ENCODE data around the gene CYP26B1.
A peak's percentile ranks its signal among the peaks of the same experiment; 100 is the strongest.

CYP26B1 gene

DNA sequence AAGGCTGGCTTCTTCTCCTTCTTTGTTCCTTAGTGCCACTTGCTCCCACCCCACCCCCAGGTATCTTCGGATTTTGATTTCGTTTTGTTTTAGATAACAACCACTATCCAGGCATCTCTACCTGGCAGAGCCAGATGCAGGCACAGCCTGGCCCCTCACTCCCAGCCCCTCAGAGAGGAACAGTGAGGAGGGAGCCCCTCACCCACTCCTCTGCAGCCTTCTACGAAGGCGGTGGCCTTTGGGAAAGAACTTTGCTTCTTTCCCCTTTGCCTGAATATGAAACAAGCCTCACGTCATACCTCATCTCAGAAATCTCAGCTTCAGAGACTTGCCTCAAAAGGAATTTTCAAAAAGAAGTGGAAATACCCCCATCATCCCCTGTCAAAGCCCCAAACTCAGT, 6.3 kb upstream of the CYP26B1 start:
- no peak for DNase-seq

DNA sequence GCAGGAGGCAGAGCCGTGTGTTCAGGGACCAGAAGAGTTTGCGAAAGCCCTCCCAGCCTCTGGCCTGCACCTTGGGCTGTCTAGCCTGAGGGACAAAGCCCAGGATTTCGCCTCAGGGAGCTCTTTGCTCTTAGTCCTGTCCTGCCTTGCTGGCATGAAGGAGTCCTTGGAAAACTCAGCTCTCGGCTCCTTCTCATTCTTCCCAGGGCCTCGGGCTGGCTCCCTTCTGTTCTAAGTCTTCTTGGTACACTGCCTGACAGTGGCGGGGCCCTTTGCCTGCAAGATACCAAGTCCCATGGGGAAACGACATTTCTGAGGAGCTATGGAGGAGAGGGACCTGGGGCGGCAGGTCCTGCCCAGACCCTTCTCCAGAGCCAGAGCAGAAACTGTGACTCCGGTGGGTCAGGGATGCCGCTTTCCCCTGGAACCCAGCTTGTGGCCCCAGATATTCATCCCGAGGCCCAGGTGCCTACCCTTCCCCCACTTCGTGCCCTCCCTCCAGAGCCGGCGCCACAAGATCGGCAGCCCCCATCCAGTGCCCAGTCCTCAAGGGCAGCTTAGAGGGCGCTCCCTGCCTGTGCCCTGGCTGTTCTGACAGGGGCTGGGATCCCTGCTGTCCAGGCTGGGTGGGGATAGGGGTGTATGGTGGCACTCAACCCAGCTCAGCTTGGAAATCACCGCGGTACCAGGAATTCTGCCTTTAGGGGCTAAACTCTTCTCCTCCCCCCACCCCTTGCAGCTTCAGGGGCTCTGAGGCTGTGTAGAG, 5.5 kb upstream of the CYP26B1 start:
- DNase-seq: no peak

DNA sequence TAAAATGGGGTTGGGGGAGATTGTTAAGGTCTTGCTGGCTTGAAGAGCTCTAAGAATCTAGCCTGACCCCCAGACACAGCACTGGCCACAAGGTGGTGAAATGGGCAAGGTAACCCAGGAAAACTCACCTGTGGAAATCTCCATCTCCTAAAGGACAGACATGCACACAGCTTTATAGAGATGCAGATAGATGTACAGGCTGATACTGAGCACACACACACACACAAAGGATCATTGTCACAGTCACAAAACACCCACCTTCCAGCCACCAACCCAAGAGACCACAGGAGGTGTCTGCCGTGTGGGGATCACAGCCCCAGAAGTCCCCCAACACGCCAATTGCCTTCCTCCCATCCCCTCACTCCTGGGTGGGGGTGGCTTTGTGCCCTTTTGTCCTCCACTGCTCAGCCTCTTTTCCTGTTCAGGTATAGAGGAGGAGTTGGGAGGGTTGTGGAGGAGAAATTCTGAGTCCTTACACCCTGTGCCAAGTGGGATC, 3.2 kb upstream of the CYP26B1 start:
- DNase-seq: no peak

DNA sequence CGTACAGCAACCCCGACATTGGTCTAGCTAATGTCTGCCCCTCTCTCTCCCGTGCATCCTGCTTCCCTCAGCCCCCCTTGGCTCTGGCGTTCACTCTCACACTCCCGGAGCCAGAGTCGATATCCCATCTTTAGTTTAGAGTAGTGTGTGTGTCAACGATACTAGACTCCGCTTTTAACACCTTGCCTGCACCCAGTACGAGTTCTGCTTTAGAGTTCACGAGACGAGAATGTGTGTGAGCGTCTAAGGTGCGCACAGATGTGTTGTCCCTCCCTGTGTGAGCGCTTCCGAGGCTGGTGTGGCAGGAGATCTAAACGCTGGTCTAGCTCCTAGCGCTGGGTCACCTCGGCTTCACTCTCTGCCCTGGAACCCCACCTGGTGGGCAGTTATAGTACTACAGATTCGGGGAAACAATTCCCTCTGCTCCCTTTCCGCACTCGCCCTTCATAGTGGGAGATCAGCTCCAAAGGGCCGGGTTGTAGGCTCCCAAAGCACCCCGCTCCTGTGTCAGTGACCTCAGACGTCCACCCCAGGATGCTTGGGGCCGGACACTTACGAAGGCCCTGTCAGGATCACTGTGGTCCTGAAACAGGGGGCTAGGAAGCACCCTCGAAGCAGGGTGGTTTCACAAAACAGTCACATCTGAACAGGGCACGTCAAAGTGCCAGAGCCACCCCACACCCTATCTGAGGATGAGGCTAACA, 2.6 kb upstream of the CYP26B1 start:
- DNase-seq: peak; percentile 87

DNA sequence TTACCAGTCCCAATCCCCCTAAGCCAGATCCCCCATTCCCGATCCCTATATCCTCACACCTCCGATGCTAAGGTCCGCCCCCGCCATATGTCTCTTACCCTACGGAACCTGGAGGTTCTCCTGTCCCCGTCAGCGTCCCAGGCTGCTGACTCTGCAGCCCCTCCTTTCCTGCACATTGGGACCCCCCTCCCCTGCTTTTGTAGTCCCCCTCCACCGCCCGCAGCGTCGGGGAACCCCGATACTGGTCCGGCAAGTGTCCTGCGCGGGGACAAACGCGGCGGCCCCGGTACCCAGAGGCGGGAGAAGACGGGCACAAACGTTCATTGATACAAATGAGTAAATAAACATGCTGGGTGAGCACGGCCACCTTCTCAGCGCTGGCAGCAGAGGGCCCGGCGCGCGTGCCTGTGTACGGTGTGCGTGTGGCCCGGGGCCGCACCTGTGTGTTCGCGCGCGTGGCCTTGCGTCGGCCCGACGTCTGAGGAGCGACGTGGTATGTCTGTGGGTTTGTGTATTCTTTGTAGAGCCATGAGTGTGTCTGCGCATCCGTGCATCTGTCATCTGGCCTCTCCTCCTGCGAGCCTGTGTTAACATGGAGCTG, 2.0 kb upstream of the CYP26B1 start:
- peak; percentile 80 for DNase-seq

DNA sequence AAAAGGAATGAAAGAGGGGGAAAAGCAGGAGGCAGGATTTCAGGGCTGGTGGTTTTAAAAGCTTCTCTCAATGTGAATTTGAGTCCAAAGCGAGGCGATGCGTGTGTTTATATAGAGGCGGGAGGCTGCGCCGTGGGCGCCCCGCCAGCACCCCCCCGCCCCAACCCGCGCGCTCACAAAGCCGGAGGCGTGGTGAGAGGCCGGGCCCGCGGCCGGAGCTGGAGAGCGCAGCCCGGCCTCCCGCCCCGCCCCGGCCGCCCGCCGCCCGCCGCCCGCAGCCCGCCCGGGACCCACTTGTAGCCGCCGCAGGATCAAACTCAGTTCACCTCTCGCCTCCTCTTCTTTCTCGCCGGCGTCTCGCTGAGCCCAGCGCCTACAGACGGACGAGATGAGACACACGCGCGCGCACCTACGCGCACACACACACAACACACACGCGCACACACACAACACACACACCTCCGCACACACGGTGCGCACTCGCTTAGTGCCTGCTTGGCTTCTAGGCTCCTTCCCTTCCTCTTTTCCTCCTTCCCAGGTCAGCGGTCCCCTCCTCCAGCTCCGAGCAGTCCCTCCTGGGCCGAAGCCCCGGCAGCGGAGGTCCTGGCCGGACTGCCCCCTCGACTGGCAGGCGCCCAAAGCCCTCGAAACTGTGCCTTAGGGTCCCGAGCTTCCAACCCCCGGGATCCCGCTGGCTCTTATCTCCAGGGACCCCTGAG, 1.3 kb upstream of the CYP26B1 start:
- peak; percentile 48 for DNase-seq

DNA sequence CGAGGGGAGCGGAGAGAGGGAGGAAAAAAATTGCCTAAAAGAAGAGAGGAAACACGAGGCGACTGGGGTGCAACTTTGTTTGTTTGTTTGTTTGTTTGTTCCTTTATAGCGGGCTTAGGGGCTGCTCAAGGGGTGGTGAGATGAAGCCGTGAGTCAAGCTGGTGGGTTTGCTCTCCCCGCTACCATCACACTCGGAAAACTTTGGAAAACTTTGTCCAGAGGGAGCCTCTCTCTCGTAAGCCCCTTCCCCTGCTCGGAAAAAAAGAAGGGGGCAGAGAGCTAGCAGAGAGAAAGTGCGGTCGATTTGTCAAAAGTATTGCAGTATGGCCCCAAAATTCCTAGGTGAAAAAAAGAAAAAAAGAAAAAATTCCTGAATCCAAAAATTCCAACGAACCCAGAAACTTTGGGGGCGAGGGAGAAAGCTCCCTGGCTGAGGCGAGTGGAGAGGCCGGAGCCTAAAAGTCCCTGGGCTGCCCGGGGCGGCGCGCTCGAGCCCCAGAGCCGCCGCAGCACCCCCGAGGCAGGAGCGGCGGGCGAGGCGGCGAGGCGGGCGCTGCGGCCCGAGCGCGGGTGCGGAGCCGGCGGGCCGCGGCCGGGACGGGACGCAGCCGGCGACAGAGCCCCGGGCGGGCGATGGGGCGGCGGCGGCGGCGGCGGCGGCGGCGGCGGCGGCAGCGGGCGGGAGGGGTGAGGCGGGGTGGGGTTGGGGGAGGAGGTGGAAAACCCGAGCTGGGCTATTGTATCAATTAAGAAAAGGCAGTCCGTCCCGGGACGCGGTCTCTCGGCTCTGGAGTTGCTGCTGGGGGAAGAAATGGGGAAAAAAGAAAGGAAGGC, 558 bp upstream of the CYP26B1 start:
- DNase-seq: no peak

DNA sequence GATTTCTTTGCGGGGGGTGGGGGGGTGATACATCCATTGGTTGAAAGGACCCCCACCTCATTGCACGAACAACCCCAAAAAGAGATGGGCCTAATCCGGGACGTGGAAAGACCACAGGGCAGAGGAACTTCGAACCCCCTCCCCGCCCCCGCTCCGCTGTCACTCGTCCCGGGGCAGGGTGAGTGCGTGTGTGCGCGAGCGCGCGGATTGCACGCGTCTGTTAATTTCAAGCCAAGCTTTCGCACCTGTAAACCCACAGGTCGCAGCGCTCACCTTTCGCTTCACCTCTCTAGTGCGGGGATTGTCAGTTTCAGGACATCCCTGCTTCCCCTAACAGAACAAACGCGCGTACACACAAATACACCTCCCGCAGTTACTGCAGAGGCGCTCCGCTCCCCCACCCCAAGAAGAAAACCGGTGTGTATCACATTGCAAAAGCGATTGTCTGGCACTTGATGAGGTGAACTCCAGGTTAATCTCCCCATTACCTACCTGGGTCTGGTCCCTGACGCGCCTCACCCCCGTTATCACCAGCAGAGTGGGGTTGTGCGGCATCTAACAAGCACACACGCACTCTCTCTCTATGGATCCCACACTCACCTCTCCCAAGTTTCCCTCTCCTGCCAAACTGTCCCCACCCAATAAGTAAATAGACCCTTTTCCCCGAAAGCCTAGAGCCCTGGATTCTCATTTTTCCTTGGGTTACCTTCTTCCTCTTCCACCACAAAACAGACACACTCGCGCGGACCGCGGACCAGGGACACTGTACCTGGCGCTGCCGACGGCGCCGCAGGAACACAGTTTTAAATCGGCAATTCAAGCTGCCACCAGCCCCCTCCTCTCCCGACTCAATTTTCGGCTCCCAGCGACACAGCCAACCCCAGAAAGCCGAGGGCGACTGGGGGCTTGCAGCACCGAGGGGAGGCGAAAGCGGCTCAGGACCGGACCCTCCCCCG, 1.0 kb downstream of the CYP26B1 start:
- peak; percentile 23 for DNase-seq

DNA sequence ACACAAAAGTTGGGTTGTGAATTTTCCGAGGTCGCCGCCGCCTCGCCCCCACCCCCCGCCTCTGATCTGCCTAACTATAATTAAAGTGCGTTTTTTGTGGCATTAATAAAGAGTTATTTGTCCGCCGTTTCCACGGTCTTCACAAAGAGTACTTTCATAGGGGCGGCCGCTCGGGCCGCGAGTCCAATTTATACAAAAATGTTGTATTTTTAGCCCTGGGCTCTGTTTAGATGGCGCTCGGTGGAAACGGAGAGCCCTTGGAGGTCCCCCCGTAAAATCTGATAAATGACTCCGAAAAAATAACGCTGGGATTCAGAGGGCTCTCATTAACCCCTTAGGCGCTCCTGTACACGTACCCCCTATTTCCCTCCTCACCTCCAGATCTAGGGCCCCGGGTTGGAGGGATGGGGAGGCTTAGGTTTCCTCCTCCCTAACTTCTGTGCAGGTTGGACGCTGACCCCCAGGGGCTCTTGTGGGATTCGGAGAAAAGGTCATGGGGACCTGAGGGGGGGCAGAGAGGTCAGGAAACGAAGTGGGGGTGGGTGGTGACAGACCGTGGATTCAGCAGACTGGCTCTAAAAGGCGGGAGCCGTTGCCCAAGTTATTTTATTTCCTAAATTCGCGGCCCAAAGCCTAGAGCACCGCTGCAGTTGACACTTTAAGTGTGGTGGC, 1.9 kb downstream of the CYP26B1 start:
- DNase-seq: peak; percentile 32

DNA sequence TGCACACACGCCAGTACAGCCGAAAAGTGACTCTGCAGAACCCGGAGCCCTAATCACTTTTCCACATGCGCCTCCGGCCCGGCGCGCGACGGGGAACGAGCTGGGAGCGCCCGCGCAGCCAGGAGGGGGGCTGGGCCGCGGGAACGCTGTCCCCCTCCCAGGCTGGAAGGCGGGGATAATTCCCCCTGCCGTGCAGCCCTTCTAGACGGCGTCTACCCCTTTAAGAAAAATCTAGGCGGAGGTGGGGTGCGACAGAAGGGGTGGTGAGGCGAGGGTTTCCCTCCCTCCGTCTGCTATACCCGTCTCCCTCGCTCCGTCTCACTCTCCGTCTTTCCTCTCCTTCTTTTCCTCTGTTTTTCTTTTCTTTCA, 2.4 kb downstream of the CYP26B1 start:
- DNase-seq: peak; percentile 84

DNA sequence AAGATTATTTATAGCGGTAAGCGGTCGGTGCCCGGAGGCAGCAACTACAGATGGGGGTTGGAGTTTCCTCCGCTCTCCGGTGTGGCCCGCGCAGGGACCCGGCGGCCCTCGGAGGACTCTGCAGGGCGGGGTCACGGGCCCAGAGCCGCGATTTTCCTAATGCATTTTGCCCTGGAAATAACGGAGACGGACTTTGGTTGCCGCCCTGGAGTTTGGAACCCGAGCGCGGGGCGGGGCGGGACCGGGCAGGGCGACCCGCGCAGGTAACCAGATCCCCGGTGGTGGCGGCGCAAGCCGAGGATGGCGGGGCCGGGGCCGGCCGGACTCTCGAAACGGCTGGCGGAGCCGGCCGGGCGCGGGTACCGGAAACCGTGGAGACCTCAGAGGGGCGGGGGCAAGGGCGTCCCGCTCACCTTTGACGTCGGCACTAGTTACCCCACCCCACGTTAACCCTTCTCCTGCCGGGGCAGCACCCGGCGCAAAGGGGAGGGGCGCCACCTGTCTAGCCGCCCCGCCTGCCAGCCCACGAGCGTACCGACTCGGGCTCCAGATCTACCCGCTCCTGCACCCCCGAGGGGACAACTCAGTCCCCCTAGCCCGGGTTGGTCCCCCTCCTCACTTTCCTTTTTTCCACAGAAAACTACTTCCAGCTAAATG, 2.9 kb downstream of the CYP26B1 start:
- DNase-seq: peak; percentile 84

DNA sequence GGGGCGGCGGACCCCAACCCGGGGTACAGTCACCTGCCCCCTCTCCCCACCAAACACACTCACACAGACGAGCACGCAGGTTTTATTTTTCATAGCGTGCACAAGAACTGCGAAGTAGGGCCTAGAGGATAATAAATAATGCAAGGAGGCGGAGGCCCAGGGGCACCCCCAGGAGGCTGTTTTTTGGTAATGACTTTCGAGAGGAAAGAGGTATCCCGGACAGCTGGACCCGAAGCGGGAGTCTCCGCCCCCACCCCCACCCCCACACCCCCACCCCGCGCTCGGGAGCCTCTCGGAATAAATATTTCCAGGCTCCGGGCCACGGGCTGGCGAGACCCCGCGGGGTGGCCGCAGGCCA, 3.4 kb downstream of the CYP26B1 start:
- DNase-seq: peak; percentile 23

DNA sequence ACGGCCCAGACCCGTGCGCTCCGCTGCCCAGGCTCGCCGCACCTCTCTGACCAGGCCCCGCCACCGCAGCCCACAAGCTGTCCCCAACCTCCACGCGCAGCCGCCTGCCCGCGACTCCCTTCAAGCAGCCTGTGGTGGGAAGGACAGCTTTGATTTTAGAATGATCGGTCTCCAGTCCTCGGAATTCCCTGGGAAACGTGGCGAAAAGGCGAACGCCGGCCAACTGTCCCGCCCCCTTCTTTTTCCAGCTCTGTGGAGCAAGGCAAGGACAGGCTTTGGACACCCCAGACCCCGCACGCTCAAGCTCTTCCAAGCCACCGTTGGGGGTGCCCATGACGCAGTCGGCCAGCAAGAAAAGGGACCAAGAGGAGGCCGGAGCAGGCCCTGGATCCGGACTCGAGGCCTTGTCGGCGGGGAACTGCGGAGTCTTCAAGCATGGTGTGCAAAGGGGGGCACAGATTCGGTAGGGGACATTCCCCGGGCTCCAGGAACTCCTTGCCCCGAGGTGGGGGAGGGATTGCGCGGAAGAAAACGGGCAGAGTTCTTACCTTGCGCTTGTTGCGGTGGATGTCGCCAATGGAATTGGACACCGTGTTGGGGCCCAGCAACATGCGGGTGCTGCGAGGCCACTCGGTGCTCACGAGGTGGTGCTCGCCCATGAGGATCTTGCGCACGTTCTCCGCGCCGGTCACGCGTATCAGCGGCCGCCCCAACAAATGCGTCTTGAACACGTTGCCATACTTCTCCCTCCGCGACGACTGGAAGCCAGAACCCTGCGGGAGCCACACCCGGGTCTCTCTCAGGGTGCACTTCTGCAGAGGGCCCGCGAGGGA, 4.0 kb downstream of the CYP26B1 start:
- no peak for DNase-seq

DNA sequence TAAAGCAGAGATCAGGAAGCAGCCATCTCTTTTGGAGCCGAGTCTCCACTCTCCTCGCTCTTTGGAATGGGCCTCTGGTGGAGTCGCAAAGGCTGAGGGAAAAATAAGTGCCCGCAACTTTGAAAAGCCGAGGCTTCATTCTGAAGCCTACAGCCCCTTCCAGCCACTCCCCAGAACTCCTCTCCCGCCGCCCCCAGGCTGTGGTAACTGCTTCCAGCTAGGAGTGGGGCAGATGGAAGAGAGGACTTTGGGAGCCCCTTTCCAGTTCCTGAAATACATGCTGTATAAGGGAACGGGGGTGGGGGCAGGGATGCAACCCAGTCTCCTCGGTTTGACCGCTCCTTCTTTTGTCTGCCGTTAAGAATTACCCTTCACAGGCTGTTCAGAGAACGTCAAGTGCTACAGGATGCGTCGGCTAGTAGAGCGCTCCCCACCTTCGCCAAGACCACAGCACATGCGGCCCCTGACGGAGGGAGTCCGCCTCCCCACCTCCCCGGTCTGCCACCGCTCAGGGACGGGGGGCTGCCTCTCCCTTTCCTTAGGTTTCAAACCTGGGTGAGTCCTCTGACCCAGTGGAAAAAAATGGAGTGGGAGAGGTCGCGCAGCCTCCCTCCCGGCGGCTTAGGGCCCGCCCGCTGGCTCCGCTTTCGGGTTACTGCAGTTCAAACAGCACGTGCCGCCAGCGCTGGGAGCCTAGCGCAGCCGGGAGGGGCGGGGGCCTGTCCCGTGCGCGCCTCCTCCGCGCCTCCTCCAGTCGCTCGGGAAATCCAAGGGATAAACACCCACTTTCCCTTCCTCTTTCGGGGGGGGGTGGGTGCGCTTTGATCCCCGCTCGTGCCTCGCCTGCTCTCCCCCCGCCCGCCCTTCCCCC, 4.9 kb downstream of the CYP26B1 start:
- no peak for DNase-seq

DNA sequence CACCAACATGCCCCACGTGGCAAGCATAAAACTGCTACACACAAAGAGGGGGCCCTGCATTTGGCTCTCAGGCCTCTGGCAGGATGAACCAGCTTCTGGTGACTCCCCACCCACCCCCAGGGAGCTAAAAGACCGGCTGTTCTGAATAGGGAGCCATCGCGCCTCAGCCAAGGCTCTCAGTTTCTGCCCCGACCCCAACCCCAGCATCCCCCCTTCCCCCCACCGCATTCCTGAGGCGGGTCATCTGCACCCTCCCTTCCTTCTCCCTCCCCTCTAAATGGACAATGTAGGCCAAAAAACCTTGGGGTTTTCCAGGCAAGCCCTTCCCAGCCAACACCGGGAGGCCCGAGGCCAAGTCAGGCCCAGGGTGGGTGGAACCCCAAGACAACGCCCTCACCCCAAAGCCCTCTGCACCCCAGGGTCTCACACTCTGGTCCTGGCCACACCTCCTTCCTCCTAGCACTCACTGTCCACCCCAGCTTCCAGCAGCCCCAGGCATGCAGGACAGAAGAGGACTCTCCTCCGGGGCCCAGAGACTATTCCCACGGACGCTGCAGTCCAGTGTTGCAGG, 5.7 kb downstream of the CYP26B1 start:
- DNase-seq: no peak

DNA sequence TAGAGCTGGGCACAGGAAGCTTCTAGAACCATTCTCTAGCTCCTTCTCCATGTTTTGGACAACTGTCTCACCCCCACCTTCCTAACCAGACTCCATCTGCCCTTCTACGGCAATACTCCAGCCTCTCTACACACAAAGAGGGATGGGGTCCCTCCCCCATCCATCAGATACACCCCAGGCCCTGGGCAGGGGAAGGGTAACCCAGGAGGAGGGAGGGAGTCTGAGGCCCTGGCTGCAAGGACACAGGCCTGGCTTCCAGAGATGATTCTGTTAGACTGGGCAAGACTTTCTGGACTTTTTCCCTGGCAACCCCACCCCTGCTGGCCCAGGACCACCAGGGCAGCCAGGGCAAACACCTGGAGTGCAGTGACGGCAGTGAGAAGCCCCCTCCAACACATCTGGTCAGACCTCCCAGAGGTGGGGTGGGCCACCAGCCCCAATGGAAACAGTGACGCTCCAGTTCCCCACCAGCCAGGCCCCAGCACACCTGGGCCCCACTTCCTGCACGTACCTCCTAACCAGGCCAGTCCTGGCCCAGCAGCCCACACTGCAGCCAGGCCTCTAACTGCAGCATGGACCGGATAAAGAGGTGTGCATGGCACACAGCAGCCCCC, 6.5 kb downstream of the CYP26B1 start:
- DNase-seq: no peak

DNA sequence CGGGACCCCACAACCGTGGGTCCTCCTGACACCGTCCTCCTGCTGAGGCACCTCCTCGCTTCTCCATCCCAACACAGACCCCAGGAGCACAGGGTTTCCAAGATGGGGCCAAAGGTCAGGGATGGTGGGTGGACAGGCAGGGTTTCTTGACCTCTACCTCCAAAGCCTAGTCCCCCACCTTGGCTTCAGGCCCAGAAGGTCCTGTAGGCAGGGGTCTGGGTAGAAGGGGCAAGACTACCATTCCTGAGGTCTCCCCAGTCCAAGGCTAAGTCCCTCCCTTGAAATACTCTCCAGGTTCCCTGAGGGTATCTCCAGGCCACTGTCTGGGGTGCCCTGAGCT, 7.1 kb downstream of the CYP26B1 start:
- DNase-seq: no peak

Measured in NCI-H2171 treated with DMSO at 0.1 percent for 48 hours (cell line).